Mucosa of rectum (tissue), 2 donors: ENCODE data around the gene AIDA.
"Not testable (repeated sequence)": the region's sequence is repeated elsewhere in the genome, so short reads cannot be mapped to it uniquely, and the experiment has no call there.

Experiments
- H3K27ac ChIP-seq, 2 donors: one replicate each; pipeline ENCODE4 v1.7.0; 2013; ENCODE audit warnings: inconsistent platforms in 2 of 2, low read depth in 2 of 2, low read length in 2 of 2
- H3K27me3 ChIP-seq, 2 donors: one replicate each; pipeline ENCODE4 v1.7.0; 2013; ENCODE audit warnings: low read length in 2 of 2; ENCODE audit not compliant: control insufficient read depth in 2 of 2, insufficient read depth in 2 of 2
- H3K36me3 ChIP-seq, 2 donors: one replicate each; pipeline ENCODE4 v1.7.0; 2013; ENCODE audit warnings: low read length in 2 of 2; ENCODE audit not compliant: control insufficient read depth in 2 of 2, insufficient read depth in 2 of 2
- H3K4me1 ChIP-seq, 2 donors: one replicate each; pipeline ENCODE4 v1.7.0; 2013; ENCODE audit warnings: low read length in 2 of 2, mild to moderate bottlenecking in 1 of 2; ENCODE audit not compliant: control insufficient read depth in 2 of 2, insufficient read depth in 2 of 2
- H3K4me3 ChIP-seq, 2 donors: one replicate each; pipeline ENCODE4 v1.7.0; 2013; ENCODE audit warnings: low read length in 2 of 2
- H3K9ac ChIP-seq, 2 donors: one replicate each; pipeline ENCODE4 v1.7.0; 2013; ENCODE audit warnings: low read length in 2 of 2, low read depth in 1 of 2, mild to moderate bottlenecking in 1 of 2
- H3K9me3 ChIP-seq, 2 donors: one replicate each; pipeline ENCODE4 v1.7.0; 2013; ENCODE audit warnings: low read length in 2 of 2; ENCODE audit not compliant: control insufficient read depth in 2 of 2
- donor health status: healthy.
- donor health status: Normal muscosa, but diverticular disease.

AIDA gene

DNA sequence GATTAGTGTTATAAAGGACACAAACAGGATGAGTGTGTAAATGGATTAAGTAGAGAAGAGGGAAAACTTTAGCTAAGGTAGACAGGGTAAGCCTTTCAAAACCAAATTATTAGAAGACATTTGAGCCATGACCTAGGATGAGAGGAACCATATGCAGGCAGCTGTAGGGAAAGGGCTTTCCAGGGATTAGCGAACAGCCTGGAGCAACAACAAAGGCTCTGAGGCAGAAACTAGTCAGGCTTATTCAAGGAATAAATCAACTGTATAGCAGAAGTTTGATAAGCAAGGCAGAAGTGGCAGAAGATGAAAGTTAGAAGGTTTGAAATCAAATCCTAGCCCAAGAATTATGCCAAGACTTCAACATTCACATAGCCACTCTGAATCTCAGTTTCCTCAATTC lies 21.3 kb downstream of the AIDA start:
- Histone ChIP-seq H3K4me3 (no peak overlapping the region), H3K4me1 (no peaks in the 10 kb centered on the region), H3K27me3 (no peaks in the 10 kb centered on the region), H3K27ac (no peak overlapping the region), H3K9me3 (no peaks in the 10 kb centered on the region), H3K36me3 (peaks cover 2 to 11% of the 10 kb centered on the region in 2 donors), H3K9ac (no peak overlapping the region)

DNA sequence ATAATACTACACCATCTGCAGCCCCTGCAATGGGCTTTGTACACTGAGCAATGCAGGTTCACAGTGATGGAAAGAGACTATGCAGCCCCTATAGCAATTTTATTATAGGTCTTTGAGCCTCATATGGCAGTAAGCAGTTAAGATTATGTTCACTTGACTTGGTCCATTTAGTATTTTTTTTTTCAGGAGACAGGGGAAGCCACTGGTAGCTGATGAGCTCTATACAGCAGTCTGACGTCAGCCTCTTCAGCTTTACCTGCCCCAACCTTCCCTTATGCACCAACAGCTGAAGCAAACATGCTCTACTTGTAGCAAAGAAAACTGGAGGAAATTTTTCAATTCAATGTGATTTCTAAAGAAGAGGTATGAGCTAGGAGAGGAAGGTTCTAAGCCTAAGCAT lies 32.2 kb downstream of the AIDA start:
- H3K36me3 ChIP-seq, result peaks cover 2 to 9% of the 10 kb centered on the region in 2 donors

GRCh38 chr1:222670110-222670509 lies 42.2 kb downstream of the AIDA start:
- Histone ChIP-seq H3K9me3 (no peaks in the 10 kb centered on the region), H3K36me3 (peaks cover 31 to 38% of the 10 kb centered on the region in 2 donors), H3K9ac (no peak overlapping the region), H3K27ac (no peak overlapping the region), H3K4me1 (no peaks in the 10 kb centered on the region), H3K27me3 (no peaks in the 10 kb centered on the region), H3K4me3 (no peak overlapping the region)

More for the DNA sequence above, 32.2 kb downstream of the AIDA start:
- H3K9me3 ChIP-seq, result no peaks in the 10 kb centered on the region
- H3K27me3 ChIP-seq, result no peaks in the 10 kb centered on the region
- no peaks in the 10 kb centered on the region for H3K4me1 ChIP-seq
- no peak overlapping the region for H3K9ac ChIP-seq
- H3K27ac ChIP-seq, result no peak overlapping the region
- H3K4me3 ChIP-seq, result no peak overlapping the region

DNA sequence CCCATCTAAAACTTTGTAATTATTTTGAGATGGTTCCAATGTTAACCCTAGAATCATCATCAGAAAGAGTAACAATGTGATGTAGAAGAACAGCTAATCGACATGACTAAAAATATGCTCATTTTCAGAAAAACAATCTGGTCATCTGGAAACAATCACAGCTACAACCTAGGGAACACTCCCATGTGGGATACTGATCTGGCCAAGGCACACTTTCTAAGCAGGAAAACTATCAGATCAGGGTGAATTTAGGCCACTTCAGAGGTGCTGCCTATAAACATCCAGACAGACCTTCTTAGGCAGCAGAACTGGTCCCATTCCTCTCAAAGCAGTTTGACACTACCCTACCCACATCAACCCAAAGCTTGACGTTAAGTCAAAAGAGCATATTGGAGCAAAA lies 43.2 kb downstream of the AIDA start:
- H3K27ac ChIP-seq, H3K9ac ChIP-seq, H3K27me3 ChIP-seq, H3K4me1 ChIP-seq, H3K9me3 ChIP-seq, H3K4me3 ChIP-seq: not testable (repeated sequence)
- H3K36me3 ChIP-seq, result peaks cover 41 to 42% of the 10 kb centered on the region in 2 donors

DNA sequence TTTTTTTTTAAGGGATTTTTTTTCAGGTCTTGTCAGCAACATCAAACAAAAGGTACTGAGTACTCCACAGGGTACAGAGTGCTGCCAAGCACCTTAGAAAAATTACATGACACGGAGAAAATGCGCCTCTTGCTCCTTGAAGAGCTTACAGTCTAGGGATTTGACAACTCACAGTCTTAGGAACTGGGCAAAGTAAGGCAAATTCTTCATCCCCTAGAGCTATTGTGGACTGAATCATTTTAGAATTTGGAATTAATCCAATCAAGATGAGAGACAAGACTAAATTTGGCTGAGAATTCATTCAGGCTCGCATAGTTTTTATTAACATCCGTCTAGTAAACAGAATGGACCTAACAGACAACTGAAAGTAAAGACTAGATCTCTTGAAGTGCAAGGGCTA lies 44.1 kb downstream of the AIDA start:
- not testable (repeated sequence) for H3K4me1 ChIP-seq, H3K27ac ChIP-seq, H3K9me3 ChIP-seq, H3K4me3 ChIP-seq, H3K27me3 ChIP-seq, H3K9ac ChIP-seq
- H3K36me3 ChIP-seq, result peaks cover 49 to 50% of the 10 kb centered on the region in 2 donors

DNA sequence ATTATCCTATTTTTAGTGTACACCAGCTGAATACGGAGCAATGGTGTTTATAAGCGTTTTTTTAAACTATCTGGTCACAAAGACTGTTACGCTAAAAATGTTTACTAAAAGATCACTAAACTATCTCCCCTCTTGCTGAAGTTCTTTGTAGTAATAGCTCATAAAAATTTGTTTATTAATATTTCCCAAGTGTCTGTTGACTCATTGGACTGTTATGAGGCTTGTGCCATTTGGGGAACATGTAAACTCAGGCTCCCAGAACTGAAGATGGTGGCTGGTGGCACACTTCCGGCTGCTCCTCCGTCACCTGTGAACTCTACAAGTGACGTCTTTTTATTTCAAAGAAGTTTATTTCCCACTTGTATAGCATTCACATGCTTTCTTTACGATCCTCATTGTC lies 46.3 kb downstream of the AIDA start:
- H3K27ac ChIP-seq, result no peak overlapping the region
- H3K36me3 ChIP-seq, result peaks cover 62% of the 10 kb centered on the region in 2 donors
- H3K27me3 ChIP-seq, result no peaks in the 10 kb centered on the region
- no peaks in the 10 kb centered on the region for H3K4me1 ChIP-seq
- H3K4me3 ChIP-seq, result no peak overlapping the region
- H3K9ac ChIP-seq, result no peak overlapping the region
- H3K9me3 ChIP-seq, result no peaks in the 10 kb centered on the region

DNA sequence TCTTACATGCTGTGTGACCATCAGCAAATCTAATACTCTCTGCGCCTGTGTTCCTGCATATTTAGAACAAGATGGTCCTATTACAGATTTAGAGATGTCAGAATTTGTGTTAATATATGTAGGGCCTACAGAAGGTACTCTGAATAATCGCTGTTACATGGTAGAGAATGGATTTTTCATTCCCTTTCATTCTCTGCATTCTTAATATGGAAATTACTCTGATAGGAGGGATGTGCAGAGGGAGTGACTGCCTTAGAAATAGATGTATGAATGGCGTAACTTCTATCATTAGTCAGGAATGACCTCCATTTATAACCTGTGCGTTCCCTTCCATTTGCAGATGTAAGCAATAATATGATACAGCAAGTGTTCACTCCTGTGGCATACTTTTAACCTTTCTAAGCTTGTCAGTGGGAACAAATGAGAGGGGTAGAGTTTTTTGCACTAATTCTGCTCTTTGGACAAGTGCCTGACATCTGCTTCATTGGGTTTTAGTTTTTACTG lies 48.8 kb downstream of the AIDA start:
- Histone ChIP-seq H3K4me1 (no peaks in the 10 kb centered on the region), H3K27me3 (no peaks in the 10 kb centered on the region), H3K27ac (no peak overlapping the region), H3K9ac (no peak overlapping the region), H3K9me3 (no peaks in the 10 kb centered on the region), H3K36me3 (peaks cover 80 to 87% of the 10 kb centered on the region in 2 donors), H3K4me3 (no peak overlapping the region)

DNA sequence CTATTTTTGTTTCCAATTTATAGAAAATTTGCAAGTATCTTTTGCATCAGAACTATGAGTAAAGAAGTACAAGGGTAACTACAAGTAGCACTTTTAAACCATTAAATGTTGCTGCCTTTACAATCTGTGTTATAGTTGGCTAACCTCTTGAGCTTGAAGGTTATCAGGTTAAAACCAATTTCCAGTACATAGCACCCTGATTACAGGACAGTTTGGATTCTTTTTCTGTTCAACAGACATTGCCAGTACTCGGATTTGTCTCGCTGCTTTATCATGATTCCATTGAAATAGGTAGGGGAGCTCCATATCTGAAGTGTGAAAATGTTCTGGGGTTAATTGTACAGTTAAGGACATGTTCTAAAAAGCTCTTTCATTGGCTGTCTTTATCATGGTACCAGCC lies 54.4 kb downstream of the AIDA start:
- Histone ChIP-seq H3K4me3 (no peak overlapping the region), H3K36me3 (peaks cover 87 to 94% of the 10 kb centered on the region in 2 donors), H3K27ac (no peak overlapping the region), H3K9me3 (no peaks in the 10 kb centered on the region), H3K4me1 (no peaks in the 10 kb centered on the region), H3K27me3 (no peaks in the 10 kb centered on the region), H3K9ac (no peak overlapping the region)

DNA sequence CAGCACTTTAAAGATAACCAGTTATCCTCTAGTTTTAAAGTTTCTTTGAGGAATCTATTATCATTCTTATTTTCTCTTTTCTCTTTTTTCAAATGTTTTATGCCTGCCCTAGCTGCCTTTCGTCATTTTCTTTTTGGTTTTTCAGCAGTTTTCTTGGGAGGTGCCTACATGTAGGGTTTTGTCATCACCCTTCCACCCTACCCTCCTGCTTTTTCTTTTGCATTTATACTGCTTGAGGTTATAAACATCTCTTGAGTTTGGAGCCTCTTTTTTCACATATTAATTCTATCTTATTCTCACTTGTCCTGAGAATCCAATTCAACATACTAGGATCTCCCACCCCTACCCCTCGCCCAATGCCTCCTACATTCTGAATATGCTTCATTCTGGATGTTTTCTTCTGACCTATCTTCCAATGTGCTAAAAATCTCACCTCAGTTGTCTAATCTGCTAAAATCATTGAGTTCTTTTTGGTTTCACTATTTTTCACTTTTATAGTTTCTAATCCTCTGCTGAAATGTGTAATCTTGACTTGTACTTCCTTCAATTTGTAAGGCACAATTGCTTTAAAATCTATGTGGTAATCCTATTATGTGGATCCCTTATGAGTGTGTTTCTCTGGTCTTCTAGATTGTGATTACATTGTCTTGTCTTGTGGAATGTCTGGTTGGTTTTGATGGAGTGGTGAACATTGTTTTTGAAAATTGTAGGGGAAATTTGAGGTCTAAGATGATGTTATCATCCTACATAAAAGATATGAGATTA lies 55.7 kb downstream of the AIDA start:
- Histone ChIP-seq H3K36me3 (peaks cover 87 to 92% of the 10 kb centered on the region in 2 donors), H3K27ac (no peak overlapping the region), H3K4me3 (no peak overlapping the region), H3K9me3 (no peaks in the 10 kb centered on the region), H3K27me3 (no peaks in the 10 kb centered on the region), H3K4me1 (no peaks in the 10 kb centered on the region), H3K9ac (no peak overlapping the region)

GRCh38 chr1:222654849-222655248 lies 57.4 kb downstream of the AIDA start:
- H3K9me3 ChIP-seq, result no peaks in the 10 kb centered on the region
- H3K36me3 ChIP-seq, result peaks cover 86 to 87% of the 10 kb centered on the region in 2 donors
- H3K4me1 ChIP-seq, result no peaks in the 10 kb centered on the region
- no peak overlapping the region for H3K27ac ChIP-seq
- H3K9ac ChIP-seq, result no peak overlapping the region
- no peaks in the 10 kb centered on the region for H3K27me3 ChIP-seq
- H3K4me3 ChIP-seq, result no peak overlapping the region
